ENCODE results near the gene CXorf65.

DNA sequence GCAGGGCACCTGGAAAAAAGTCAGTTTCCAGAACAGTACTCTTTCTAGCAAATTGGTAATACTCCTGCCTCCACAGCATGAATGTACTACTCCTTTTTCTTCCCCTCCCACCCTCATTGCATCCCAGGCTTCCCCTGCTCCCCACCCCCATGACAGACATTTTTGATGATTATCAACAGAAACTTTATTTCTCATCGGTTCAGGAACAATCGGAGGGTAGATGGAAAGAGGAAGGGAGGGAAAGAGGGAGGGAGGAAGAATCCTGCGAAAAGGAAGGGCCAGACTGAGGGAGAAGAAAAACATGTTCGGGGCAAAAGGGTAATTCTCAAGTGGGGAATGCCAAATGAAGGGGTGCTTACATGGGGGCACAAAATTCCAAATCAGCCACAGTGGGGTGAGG lies 705 bp upstream of the CXorf65 start:
- TF ChIP-seq, protein P1, sequence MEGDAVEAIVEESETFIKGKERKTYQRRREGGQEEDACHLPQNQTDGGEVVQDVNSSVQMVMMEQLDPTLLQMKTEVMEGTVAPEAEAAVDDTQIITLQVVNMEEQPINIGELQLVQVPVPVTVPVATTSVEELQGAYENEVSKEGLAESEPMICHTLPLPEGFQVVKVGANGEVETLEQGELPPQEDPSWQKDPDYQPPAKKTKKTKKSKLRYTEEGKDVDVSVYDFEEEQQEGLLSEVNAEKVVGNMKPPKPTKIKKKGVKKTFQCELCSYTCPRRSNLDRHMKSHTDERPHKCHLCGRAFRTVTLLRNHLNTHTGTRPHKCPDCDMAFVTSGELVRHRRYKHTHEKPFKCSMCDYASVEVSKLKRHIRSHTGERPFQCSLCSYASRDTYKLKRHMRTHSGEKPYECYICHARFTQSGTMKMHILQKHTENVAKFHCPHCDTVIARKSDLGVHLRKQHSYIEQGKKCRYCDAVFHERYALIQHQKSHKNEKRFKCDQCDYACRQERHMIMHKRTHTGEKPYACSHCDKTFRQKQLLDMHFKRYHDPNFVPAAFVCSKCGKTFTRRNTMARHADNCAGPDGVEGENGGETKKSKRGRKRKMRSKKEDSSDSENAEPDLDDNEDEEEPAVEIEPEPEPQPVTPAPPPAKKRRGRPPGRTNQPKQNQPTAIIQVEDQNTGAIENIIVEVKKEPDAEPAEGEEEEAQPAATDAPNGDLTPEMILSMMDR (IDR thresholded peaks at IDR 0.05; ENCODE audit: low read length) = no peak
- TF ChIP-seq EZH2 (IDR thresholded peaks at IDR 0.05; ENCODE audit: borderline replicate concordance, low read length) = no peak
